H1 (cell line): ENCODE data around the gene GNA12. TPM values are rescaled to one million over a fixed set of nuclear protein-coding genes. Genes with fewer than 3 reads are reported as not detected.

Experiments used
- EP300 ChIP-seq, 2 experiments: IDR thresholded peaks; 1 replicate in 1 of 2; 2 replicates in 1 of 2; pipeline ENCODE4 v1.6.1; 2011 to 2012; ENCODE audit warnings: low read depth in 2 of 2, low read length in 2 of 2, mild to moderate bottlenecking in 2 of 2, borderline replicate concordance in 1 of 2, inconsistent platforms in 1 of 2, moderate library complexity in 1 of 2
- HDAC6 ChIP-seq: IDR thresholded peaks from one replicate; pipeline ENCODE4 v1.7.1; 2012; ENCODE audit warnings: low read depth, mild to moderate bottlenecking, inconsistent platforms, low read length, moderate library complexity
- RNF2 ChIP-seq: fragments of 200-900, 300-1000 bp; sonication (generic); IDR thresholded peaks from 2 replicates; pipeline ENCODE4 v1.7.1; 2016; ENCODE audit warnings: borderline replicate concordance, low read depth, mild to moderate bottlenecking, antibody characterized with exemption, low read length; ENCODE audit not compliant: poor library complexity, severe bottlenecking; ENCODE audit errors: missing control alignments
- RXRA ChIP-seq: IDR thresholded peaks from 2 replicates; pipeline ENCODE4 v1.6.1; 2011; ENCODE audit warnings: low read depth, mild to moderate bottlenecking, low read length, moderate library complexity; ENCODE audit not compliant: insufficient read depth
- SIN3A ChIP-seq, 2 experiments: IDR thresholded peaks in 1 of 2; conservative IDR thresholded peaks in 1 of 2; 2 replicates each; pipeline ENCODE4 v1.6.1; 2011 to 2012; ENCODE audit warnings: low read length in 2 of 2, improper control_type of control experiment in 1 of 2, low read depth in 1 of 2, mild to moderate bottlenecking in 1 of 2
- SIRT6 ChIP-seq: IDR thresholded peaks from one replicate; pipeline ENCODE4 v1.7.1; 2012; ENCODE audit warnings: low read length, inconsistent platforms
- YY1 ChIP-seq: IDR thresholded peaks from 2 replicates; pipeline ENCODE4 v1.6.1; 2011; ENCODE audit warnings: low read depth, mild to moderate bottlenecking, low read length
- polyA plus RNA-seq, 7 experiments: library from polyadenylated mRNA; depleted of rRNA in 3 of 7; stranded (reverse) in 5 of 7; unstranded in 2 of 7; fragments of >200 nt in 5 of 7; fragments of 200-250 nt in 2 of 7; gene quantifications; 1 replicate in 5 of 7; 2 replicates in 1 of 7; 4 replicates in 1 of 7; pipeline versions ENCODE4 v1.2.1 to v1.2.3, GENCODE V29; 2011 to 2013; ENCODE audit warnings: missing spikeins in 2 of 7, mixed read lengths in 2 of 7
- total RNA-seq: library from RNA; stranded (reverse); fragmentation: NEBNext Ultra II Directional; extraction: Animal tissue kit (Norgen Biotek cat#: 25700); gene quantifications from 2 replicates; pipeline ENCODE4 v1.2.1, GENCODE V29; 2021

The GNA12 gene
- total and polyA plus RNA-seq, 2 of the 8 experiments (the other 6 are each of a cell fraction or from before 2014, with no cell fraction given) = 96.5 to 109 TPM

- no peak for TF ChIP-seq SIN3A (conservative IDR thresholded peaks at IDR 0.05 in 1 of 2, IDR thresholded peaks at IDR 0.05 in 1 of 2; ENCODE audit: low read depth in 1 of 2, low read length in 2 of 2)
- no peak for TF ChIP-seq SIRT6
- TF ChIP-seq HDAC6 = no peak
- TF ChIP-seq RNF2 = no peak
- no peak for TF ChIP-seq YY1
- TF ChIP-seq RXRA = no peak
- TF ChIP-seq EP300 (IDR thresholded peaks at IDR 0.05; ENCODE audit: borderline replicate concordance in 1 of 2, low read depth in 2 of 2, low read length in 2 of 2) = no peak
Observed at GRCh38 chr7:2726316-2727018, 117.6 kb downstream of the GNA12 start (continued).
